DND-41 (cell line): ENCODE measurements around the gene REEP6.
"Not testable (repeated sequence)": the region's sequence is repeated elsewhere in the genome, so short reads cannot be mapped to it uniquely, and the experiment has no call there.

Source experiments
- ATAC-seq: fragments of 200-7000 bp; cut with Tn5 transposase; 3 replicates; pipeline ENCODE4 v1.9.1; 2021; ENCODE audit warnings: low read depth; ENCODE audit not compliant: insufficient read depth
- DNase-seq: peaks from one replicate; pipeline ENCODE4 v3.0.0-alpha.2; 2020
- H2AFZ ChIP-seq: 2 replicates; pipeline ENCODE4 v1.6.0; 2012; ENCODE audit warnings: low read depth, low read length
- H3K27ac ChIP-seq: 2 replicates; pipeline ENCODE4 v1.5.1; 2012; ENCODE audit warnings: low read length, inconsistent platforms
- H3K27me3 ChIP-seq: fragments of 200-600 bp; sonication (generic); 2 replicates; pipeline ENCODE4 v1.6.0; 2012; ENCODE audit warnings: low read length, mild to moderate bottlenecking, inconsistent platforms; ENCODE audit not compliant: insufficient read depth, poor library complexity
- H3K36me3 ChIP-seq: 2 replicates; pipeline ENCODE4 v1.5.1; 2012; ENCODE audit warnings: low read length, inconsistent platforms; ENCODE audit not compliant: insufficient read depth
- H3K4me1 ChIP-seq: 2 replicates; pipeline ENCODE4 v1.5.1; 2012; ENCODE audit warnings: mild to moderate bottlenecking, low read length; ENCODE audit not compliant: insufficient read depth
- H3K4me2 ChIP-seq: 2 replicates; pipeline ENCODE4 v1.6.0; 2012; ENCODE audit warnings: mild to moderate bottlenecking, moderate library complexity, low read length, inconsistent platforms; ENCODE audit not compliant: insufficient read depth
- H3K4me3 ChIP-seq, 2 experiments: fragments of 200-600 bp in 1 of 2; shearing (Covaris generic) in 1 of 2; 2 replicates each; pipeline ENCODE4 v1.5.1; 2012 to 2016; ENCODE audit warnings: inconsistent platforms in 2 of 2, low read length in 2 of 2, mild to moderate bottlenecking in 2 of 2, low read depth in 1 of 2, moderate library complexity in 1 of 2
- H3K79me2 ChIP-seq: 2 replicates; pipeline ENCODE4 v1.6.0; 2012; ENCODE audit warnings: low read length, inconsistent platforms; ENCODE audit not compliant: insufficient read depth
- H3K9ac ChIP-seq: 2 replicates; pipeline ENCODE4 v1.6.0; 2012; ENCODE audit warnings: low read depth, mild to moderate bottlenecking, inconsistent platforms, low read length, moderate library complexity
- H3K9me3 ChIP-seq: 2 replicates; pipeline ENCODE4 v1.5.1; 2012; ENCODE audit warnings: low read length, moderate library complexity, mild to moderate bottlenecking, inconsistent platforms; ENCODE audit not compliant: insufficient read depth, severe bottlenecking
- H4K20me1 ChIP-seq: 2 replicates; pipeline ENCODE4 v1.6.0; 2012; ENCODE audit warnings: low read length; ENCODE audit not compliant: insufficient read depth
- CTCF ChIP-seq: IDR thresholded peaks from 2 replicates; pipeline ENCODE4 v1.5.1; 2012; ENCODE audit warnings: borderline replicate concordance, low read length, moderate library complexity, mild to moderate bottlenecking; ENCODE audit not compliant: poor library complexity, severe bottlenecking; ENCODE audit errors: extremely low read depth
- EZH2 ChIP-seq: IDR thresholded peaks from 3 replicates; pipeline ENCODE4 v1.6.1; 2012; ENCODE audit warnings: borderline replicate concordance, low read depth, mild to moderate bottlenecking, moderate library complexity, low read length, inconsistent platforms; ENCODE audit not compliant: severe bottlenecking

The REEP6 gene

GRCh38 chr19:1496714-1497577 lies 6.0 kb downstream of the REEP6 start:
- ATAC-seq (no peak), DNase-seq (no peak)
- Histone ChIP-seq H3K79me2 (no peaks in the 10 kb centered on the region), H3K36me3 (no peaks in the 10 kb centered on the region), H3K9me3 (no peaks in the 10 kb centered on the region), H3K4me3 (no peak overlapping the region), H3K27ac (no peak overlapping the region), H3K4me2 (no peak overlapping the region), H3K4me1 (no peaks in the 10 kb centered on the region), H2AFZ (no peak overlapping the region), H3K9ac (no peak overlapping the region), H3K27me3 (no peaks in the 10 kb centered on the region), H4K20me1 (no peaks in the 10 kb centered on the region)
- no peak for TF ChIP-seq CTCF
- no peak for TF ChIP-seq EZH2

DNA sequence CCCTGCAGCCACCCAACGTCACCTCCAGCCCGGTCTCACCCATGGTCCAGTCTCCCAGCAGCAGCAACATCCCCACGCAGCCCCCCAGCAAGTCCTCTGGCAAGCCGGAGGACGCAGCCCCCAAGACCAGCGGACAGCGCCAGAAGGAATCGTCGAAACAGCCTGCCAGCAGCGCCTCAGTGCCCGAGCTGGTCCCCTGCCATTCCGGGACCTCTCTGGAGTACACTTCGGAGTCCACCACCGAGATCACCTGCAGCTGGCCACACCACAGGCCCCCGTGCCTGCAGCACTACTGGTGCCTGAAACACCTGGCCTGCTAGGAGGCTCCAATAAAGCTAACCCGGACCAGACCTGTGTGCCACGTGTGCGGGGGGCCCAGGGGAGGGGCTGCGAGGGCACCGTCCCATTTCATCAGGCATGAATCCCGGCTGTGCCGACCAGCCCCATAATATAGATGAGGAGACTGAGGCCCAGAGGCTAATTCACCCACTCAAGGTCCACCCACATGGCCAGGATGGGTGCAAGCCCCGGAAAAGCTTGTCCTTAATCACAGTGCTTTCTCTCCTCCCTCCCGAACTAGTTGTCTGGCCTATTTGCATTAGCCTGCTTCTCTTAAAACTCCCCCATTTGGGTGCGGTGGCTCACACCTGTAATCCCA lies 6.7 kb downstream of the REEP6 start:
- no peak overlapping the region for H2AFZ ChIP-seq
- no peaks in the 10 kb centered on the region for H3K4me1 ChIP-seq
- H4K20me1 ChIP-seq, result no peaks in the 10 kb centered on the region
- ATAC-seq (no peak), DNase-seq (no peak)
- H3K4me3 ChIP-seq, result no peak overlapping the region
- H3K9ac ChIP-seq, result no peak overlapping the region
- no peaks in the 10 kb centered on the region for H3K79me2 ChIP-seq
- no peaks in the 10 kb centered on the region for H3K36me3 ChIP-seq
- no peaks in the 10 kb centered on the region for H3K9me3 ChIP-seq
- H3K4me2 ChIP-seq, result no peak overlapping the region
- H3K27me3 ChIP-seq, result no peaks in the 10 kb centered on the region
- H3K27ac ChIP-seq, result no peak overlapping the region
- TF ChIP-seq EZH2 (no peak), CTCF (no peak)

DNA sequence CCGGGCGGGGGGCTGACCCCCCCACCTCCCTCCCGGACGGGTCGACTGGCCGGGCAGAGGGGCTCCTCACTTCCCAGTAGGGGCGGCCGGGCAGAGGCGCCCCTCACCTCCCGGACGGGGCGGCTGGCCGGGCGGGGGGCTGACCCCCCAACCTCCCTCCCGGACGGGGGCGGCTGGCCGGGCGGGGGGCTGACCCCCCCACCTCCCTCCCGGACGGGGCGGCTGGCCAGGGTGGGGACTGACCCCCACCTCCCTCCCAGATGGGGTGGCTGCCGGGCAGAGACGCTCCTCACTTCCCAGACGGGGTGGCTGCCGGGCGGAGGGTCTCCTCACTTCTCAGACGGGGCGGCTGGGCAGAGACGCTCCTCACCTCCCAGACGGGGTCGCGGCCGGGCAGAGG lies 8.2 kb downstream of the REEP6 start:
- not testable (repeated sequence) for H3K36me3 ChIP-seq, H3K9ac ChIP-seq, H3K4me1 ChIP-seq, H3K79me2 ChIP-seq, H2AFZ ChIP-seq, ATAC-seq, H3K9me3 ChIP-seq, H3K27me3 ChIP-seq, DNase-seq, H3K27ac ChIP-seq, H3K4me3 ChIP-seq, H4K20me1 ChIP-seq, H3K4me2 ChIP-seq

GRCh38 chr19:1501200-1501595 lies 10.2 kb downstream of the REEP6 start:
- ATAC-seq (no peak), DNase-seq (no peak)
- TF ChIP-seq CTCF (no peak), EZH2 (no peak)
- no peak overlapping the region for H3K9ac ChIP-seq
- H3K36me3 ChIP-seq, result no peaks in the 10 kb centered on the region
- no peak overlapping the region for H3K4me3 ChIP-seq
- no peaks in the 10 kb centered on the region for H3K9me3 ChIP-seq
- no peak overlapping the region for H2AFZ ChIP-seq
- H3K27ac ChIP-seq, result no peak overlapping the region
- H4K20me1 ChIP-seq, result no peaks in the 10 kb centered on the region
- no peaks in the 10 kb centered on the region for H3K79me2 ChIP-seq
- H3K27me3 ChIP-seq, result no peaks in the 10 kb centered on the region
- 0 out of 2 replicates have a peak, but pooled peaks cover 3% of the 10 kb centered on the region for H3K4me1 ChIP-seq
- no peak overlapping the region for H3K4me2 ChIP-seq
